BJ (cell line): Measurements from ENCODE around the gene MYBPH. TPM values are rescaled to one million over a fixed set of nuclear protein-coding genes. Genes with fewer than 3 reads are reported as not detected.

ENCODE experiments used
- CTCF ChIA-PET: fragments of 350-600 bp; formaldehyde crosslinking; extraction: SDS; loops from one replicate; lab custom pipeline; 2021; ENCODE audit warnings: antibody characterized with exemption, inconsistent platforms; lab: Yijun Ruan, JAX
- POLR2A ChIA-PET: fragments of 300-600 bp; sonication (Branson Sonifier 250); formaldehyde crosslinking; extraction: SDS; loops from one replicate; lab custom pipeline; 2021; ENCODE audit warnings: antibody characterized with exemption; lab: Charles Lee
- DNase-seq: peaks from one replicate; pipeline ENCODE4 v3.0.0-alpha.2; 2011; ENCODE audit warnings: low read depth
- H3K27me3 ChIP-seq: 2 replicates; pipeline ENCODE4 v1.6.0; 2011; ENCODE audit warnings: low read length; ENCODE audit not compliant: control insufficient read depth, insufficient read depth
- H3K36me3 ChIP-seq: 2 replicates; pipeline ENCODE4 v1.5.1; 2011; ENCODE audit warnings: low read length; ENCODE audit not compliant: control insufficient read depth, insufficient read depth
- H3K4me3 ChIP-seq: 2 replicates; pipeline ENCODE4 v1.5.1; 2011; ENCODE audit warnings: low read depth, mild to moderate bottlenecking, control low read depth, low read length
- polyA plus RNA-seq: library from polyadenylated mRNA; depleted of rRNA; stranded (reverse); fragments of >200 nt; gene quantifications from 2 replicates; pipeline ENCODE4 v1.2.3, GENCODE V29; 2011
- TF ChIP-seq, protein P1 (sequence below): IDR thresholded peaks from 2 replicates; pipeline ENCODE4 v1.5.1; 2011; ENCODE audit warnings: low read depth, mild to moderate bottlenecking, control low read depth, inconsistent platforms, low read length, moderate library complexity; ENCODE audit not compliant: insufficient read depth

MYBPH gene
- polyA plus RNA-seq, 1 experiment, result not detected

DNA sequence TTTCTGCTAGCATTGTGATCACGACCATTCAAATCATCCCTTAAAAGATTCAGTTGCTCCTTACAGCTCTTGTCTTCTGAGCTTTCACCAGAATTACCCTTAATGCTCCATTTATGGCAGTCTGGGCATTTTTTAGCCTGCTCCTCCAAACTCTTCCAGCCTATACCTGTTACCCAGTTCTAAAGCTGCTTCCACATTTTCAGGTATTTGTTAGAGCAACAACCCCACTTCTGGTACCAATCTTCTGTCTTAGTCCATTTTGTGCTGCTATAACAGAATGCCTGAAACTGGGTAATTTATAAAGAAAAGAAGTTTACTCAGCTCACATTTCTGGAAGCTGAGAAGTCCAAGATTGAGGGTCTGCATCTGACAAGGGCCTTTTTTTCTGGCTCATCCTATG, 17.2 kb downstream of the MYBPH start:
- H3K27me3 ChIP-seq, result no peaks in the 10 kb centered on the region; the same call in 1 of the 2 replicates
- ChIA-PET CTCF (interaction anchor here (1.1 to 2.1 kb wide), 3 partner anchors 14 to 57 kb away, joined by 3 to 20 read pairs (median 3); no protein-coding TSS in a partner anchor), POLR2A (no interaction called here)
- no peak for DNase-seq
- H3K36me3 ChIP-seq, result no peaks in the 10 kb centered on the region
- H3K4me3 ChIP-seq, result no peak overlapping the region
- TF ChIP-seq, protein P1, sequence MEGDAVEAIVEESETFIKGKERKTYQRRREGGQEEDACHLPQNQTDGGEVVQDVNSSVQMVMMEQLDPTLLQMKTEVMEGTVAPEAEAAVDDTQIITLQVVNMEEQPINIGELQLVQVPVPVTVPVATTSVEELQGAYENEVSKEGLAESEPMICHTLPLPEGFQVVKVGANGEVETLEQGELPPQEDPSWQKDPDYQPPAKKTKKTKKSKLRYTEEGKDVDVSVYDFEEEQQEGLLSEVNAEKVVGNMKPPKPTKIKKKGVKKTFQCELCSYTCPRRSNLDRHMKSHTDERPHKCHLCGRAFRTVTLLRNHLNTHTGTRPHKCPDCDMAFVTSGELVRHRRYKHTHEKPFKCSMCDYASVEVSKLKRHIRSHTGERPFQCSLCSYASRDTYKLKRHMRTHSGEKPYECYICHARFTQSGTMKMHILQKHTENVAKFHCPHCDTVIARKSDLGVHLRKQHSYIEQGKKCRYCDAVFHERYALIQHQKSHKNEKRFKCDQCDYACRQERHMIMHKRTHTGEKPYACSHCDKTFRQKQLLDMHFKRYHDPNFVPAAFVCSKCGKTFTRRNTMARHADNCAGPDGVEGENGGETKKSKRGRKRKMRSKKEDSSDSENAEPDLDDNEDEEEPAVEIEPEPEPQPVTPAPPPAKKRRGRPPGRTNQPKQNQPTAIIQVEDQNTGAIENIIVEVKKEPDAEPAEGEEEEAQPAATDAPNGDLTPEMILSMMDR, result no peak

DNA sequence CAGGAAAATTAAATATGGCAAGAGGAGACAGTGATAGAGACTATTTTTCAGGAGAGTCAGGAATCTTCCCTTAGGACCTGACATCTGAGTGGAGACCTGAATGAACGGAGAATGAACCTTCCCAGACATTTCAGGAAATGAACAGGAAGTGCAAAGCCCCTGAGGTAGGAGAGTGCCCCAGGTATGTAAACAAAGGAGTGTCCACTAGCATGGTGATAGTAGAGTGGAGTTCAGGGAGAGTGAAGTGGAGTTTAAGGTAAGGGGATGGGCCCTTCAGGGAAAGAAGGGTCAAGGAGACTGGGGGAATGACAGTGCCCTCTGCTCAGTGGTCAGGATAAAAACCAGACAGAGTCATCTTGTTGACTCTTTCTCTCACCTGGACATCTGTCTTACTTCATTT, 19.3 kb downstream of the MYBPH start:
- DNase-seq, result no peak
- POLR2A ChIA-PET, result no interaction called here
- TF ChIP-seq, protein P1, result no peak

DNA sequence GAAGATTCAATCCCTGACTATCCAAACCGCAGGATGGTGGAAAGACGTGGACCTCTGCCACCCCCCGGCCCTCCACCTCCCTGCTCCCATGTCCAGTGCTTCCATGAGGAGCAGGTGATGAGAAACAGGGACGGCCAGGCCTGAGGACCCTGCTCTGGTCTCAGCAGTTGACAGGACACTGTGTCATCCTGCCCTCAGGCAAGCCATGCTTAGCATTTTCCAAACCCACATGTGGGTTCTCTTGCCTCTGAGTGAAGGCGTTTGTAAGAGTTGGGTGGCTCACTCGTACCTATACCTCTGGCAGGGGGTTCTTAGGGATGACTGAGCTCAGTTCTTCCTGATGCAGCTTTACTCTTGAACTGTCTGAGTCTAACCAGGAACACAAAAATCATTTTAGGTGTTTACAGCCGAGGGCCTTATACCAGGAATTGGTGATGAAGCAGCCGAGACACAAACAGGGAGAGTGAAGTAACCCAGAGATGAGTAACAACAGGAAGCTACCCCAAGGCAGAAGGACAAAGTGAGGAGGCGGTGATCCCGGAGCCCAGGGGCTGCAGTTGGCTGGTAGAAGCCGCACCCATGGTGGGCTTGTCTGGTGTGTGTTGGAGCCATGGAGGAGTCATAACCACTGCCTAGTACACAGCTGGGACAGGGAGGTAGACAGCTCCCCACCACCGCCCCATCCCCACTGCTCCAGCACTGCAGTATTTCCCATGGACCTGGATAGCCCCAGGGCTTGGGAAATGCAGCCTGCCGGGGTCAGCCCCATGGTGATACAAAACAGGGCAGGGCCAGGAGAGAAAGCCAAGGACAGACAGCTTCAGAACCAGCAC, 21.4 kb downstream of the MYBPH start:
- no peak for DNase-seq
- CTCF ChIA-PET, result interaction anchor here (0.6 to 4.9 kb wide), 8 partner anchors 18 to 326 kb away, joined by 3 to 36 read pairs (median 3); no protein-coding TSS in a partner anchor
- no peaks in the 10 kb centered on the region for H3K36me3 ChIP-seq
- H3K27me3 ChIP-seq, result no peaks in the 10 kb centered on the region; the same call in 1 of the 2 replicates
- TF ChIP-seq, protein P1, result no peak
- POLR2A ChIA-PET, result interaction anchor here (0.6 kb wide), 1 partner anchor 43 kb away, joined by 4 read pairs; no protein-coding TSS in a partner anchor
- H3K4me3 ChIP-seq, result no peak overlapping the region

More for the DNA sequence above, 19.3 kb downstream of the MYBPH start:
- Histone ChIP-seq H3K27me3 (no peaks in the 10 kb centered on the region; the same call in 1 of the 2 replicates), H3K4me3 (no peak overlapping the region), H3K36me3 (no peaks in the 10 kb centered on the region)
- CTCF ChIA-PET, result interaction anchor here (1.6 kb wide), 1 partner anchor 16 kb away, joined by 5 read pairs; no protein-coding TSS in a partner anchor

DNA sequence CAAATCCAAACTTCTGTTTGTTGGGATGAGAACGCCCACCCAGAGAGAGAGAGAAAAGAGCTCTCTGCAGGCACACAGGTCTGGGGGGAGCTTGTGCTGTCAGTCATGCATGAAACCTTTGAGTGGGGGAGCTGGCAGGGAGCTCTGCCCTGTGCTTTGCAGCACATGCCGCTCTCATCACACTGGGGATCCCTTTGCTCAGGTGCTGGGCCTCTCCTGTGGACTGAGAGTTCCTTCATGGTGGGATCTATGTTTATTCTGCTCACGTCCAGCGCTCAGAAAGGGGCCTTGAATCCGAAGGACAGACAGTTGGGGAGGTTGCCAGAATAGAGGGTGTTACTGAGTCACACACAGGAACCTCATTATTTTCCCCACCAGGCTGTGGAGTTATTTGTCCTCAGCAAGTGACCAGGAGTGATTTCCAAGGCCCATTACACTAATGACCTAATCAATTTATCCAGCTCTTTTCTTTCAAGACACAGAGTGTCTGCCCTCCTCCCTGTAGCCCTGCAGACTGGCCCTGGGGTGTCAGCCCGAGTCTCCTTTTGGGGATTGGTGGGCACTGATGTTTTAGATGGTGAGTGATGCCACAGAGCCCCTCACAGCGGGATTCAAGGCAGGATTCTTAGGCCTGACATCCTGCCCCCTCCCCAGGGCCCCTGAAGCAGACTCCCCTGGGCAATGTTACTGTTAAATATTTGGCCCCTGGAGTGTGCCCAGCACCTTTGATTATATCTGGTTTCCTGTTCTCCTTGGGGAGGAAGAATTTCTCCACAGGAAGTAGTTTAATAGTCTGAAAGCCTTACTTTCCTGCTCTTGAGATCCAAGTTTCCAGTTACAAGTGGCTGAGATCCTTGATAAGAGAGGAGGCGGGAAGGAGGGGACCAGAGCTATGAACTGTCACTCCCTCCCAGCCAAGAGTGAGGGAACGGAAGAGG, 22.3 kb downstream of the MYBPH start:
- H3K4me3 ChIP-seq, result no peak overlapping the region
- TF ChIP-seq, protein P1, result no peak
- ChIA-PET CTCF (interaction anchor here (0.6 to 4.9 kb wide), 8 partner anchors 11 to 116 kb away, joined by 3 to 36 read pairs (median 3); no protein-coding TSS in a partner anchor), POLR2A (interaction anchor here (0.5 kb wide), 1 partner anchor 104 kb away, joined by 3 read pairs; no protein-coding TSS in a partner anchor)
- no peaks in the 10 kb centered on the region; the same call in 1 of the 2 replicates for H3K27me3 ChIP-seq
- H3K36me3 ChIP-seq, result no peaks in the 10 kb centered on the region
- DNase-seq, result no peak
